PC-3 (cell line): ENCODE results near the gene CSH2. TPM values are rescaled to one million over a fixed set of nuclear protein-coding genes. Genes with fewer than 3 reads are reported as not detected.

Experiments used
- ATAC-seq: fragments of 200-7000 bp; cut with Tn5 transposase; 2 replicates; pipeline ENCODE4 v1.9.1; 2020; ENCODE audit warnings: mild to moderate bottlenecking, moderate library complexity
- BruUV-seq: library from RNA; stranded (reverse); fragments of 400-500 nt; replicated peaks from 2 replicates; lab custom pipeline; 2021; lab: Mats Ljungman, UMichigan
- CTCF ChIA-PET: fragments of 300-600 bp; sonication (Branson Sonifier 250); formaldehyde crosslinking; loops from one replicate; lab custom pipeline; 2022; ENCODE audit warnings: antibody characterized with exemption; lab: Charles Lee
- POLR2A ChIA-PET: fragments of 300-600 bp; sonication (Branson Sonifier 250); formaldehyde crosslinking; loops from one replicate; lab custom pipeline; 2022; ENCODE audit warnings: antibody characterized with exemption; ENCODE audit not compliant: unreplicated experiment; lab: Charles Lee
- DNase-seq: peaks from one replicate; pipeline ENCODE4 v3.0.0-alpha.2; 2015
- H2AFZ ChIP-seq: fragments of 300-600 bp; sonication (generic); 2 replicates; pipeline ENCODE4 v1.6.0; 2016; ENCODE audit warnings: antibody characterized with exemption, low read length
- H3F3A ChIP-seq: fragments of 300-600 bp; sonication (generic); one replicate; pipeline ENCODE4 v1.6.0; 2017; ENCODE audit warnings: antibody characterized with exemption, low read length, control low read depth, mild to moderate bottlenecking; ENCODE audit not compliant: unreplicated experiment
- H3K27ac ChIP-seq: fragments of 300-600 bp; sonication (generic); 2 replicates; pipeline ENCODE4 v1.5.1; 2016; ENCODE audit warnings: mild to moderate bottlenecking, low read length
- H3K27me3 ChIP-seq: fragments of 300-600 bp; sonication (generic); 2 replicates; pipeline ENCODE4 v1.6.1; 2016; ENCODE audit warnings: low read length, mixed read lengths
- H3K36me3 ChIP-seq: fragments of 300-600 bp; sonication (generic); 2 replicates; pipeline ENCODE4 v1.6.1; 2016; ENCODE audit warnings: low read depth, mixed run types, low read length, mixed read lengths
- H3K4me1 ChIP-seq: fragments of 300-600 bp; sonication (generic); 2 replicates; pipeline ENCODE4 v1.5.1; 2016; ENCODE audit warnings: low read length; ENCODE audit not compliant: insufficient read depth
- H3K4me2 ChIP-seq: fragments of 300-600 bp; sonication (generic); 2 replicates; pipeline ENCODE4 v1.6.0; 2016; ENCODE audit warnings: low read length
- H3K4me3 ChIP-seq: fragments of 300-600 bp; sonication (generic); 2 replicates; pipeline ENCODE4 v1.5.1; 2016; ENCODE audit warnings: mild to moderate bottlenecking, low read length, mixed read lengths
- H3K79me2 ChIP-seq: fragments of 300-600 bp; sonication (generic); 2 replicates; pipeline ENCODE4 v1.6.1; 2017; ENCODE audit warnings: low read length, mixed read lengths
- H3K9ac ChIP-seq: fragments of 300-600 bp; sonication (generic); 2 replicates; pipeline ENCODE4 v1.6.0; 2016; ENCODE audit warnings: mild to moderate bottlenecking, low read length
- H3K9me2 ChIP-seq: fragments of 300-600 bp; sonication (generic); replicated peaks from 2 replicates; pipeline ENCODE4 v1.6.1; 2016; ENCODE audit warnings: mixed run types, low read length, mixed read lengths
- H3K9me3 ChIP-seq: fragments of 300-600 bp; sonication (generic); 2 replicates; pipeline ENCODE4 v1.6.1; 2016; ENCODE audit warnings: low read length, mixed read lengths
- H4K20me1 ChIP-seq: fragments of 300-600 bp; sonication (generic); 2 replicates; pipeline ENCODE4 v1.6.1; 2016; ENCODE audit warnings: low read length, mixed read lengths
- CTCF ChIP-seq: fragments of 300-600 bp; sonication (generic); conservative IDR thresholded peaks from 2 replicates; pipeline ENCODE4 v1.5.1; 2017; ENCODE audit warnings: antibody characterized with exemption, low read depth, mild to moderate bottlenecking, low read length
- EZH2 ChIP-seq: fragments of 300-600 bp; sonication (generic); IDR thresholded peaks from one replicate; pipeline ENCODE4 v1.6.1; 2017; ENCODE audit warnings: antibody characterized with exemption, mild to moderate bottlenecking, low read length; ENCODE audit not compliant: unreplicated experiment
- EZH2phosphoT487 ChIP-seq: fragments of 300-600 bp; sonication (generic); IDR thresholded peaks from 2 replicates; pipeline ENCODE4 v1.6.1; 2018; ENCODE audit warnings: mild to moderate bottlenecking, antibody characterized with exemption, low read length, borderline replicate concordance
- intact Hi-C: fragments of 100-400 bp; cut with micrococcal nuclease; formaldehyde crosslinking; loops from 2 replicates; pipeline ENCODE4 v1.9.0; 2023
- total RNA-seq: library from RNA; depleted of rRNA; stranded (reverse); fragments of >200 nt; gene quantifications from 2 replicates; pipeline ENCODE4 v1.2.3, GENCODE V29; 2014

CSH2 gene
- total RNA-seq, 1 experiment from 2014 or later = not detected

DNA sequence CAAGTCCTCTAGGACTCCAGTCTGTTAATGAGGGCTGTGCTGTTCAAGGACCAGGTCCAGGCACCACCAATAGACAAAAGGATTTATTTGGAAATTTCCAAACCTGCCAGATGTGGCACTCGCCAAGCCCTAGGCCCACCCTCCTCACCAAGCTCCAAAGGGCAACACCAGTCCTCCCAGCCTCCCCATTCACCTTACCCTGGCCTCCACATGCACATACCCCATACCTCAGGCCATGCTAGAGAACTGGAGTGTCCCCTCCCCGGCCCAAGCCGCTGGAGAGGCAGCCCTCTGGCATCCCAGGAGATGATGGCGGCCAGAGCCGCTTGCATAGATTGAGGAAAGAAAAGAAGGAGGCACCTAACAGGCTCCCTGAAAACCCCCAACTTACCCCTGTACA, 41.5 kb downstream of the CSH2 start:
- intact Hi-C loops = no loop called here
- no peak overlapping the region for H3K9ac ChIP-seq
- no peak overlapping the region for H3K27ac ChIP-seq
- POLR2A ChIA-PET = interaction anchor here (0.7 kb wide), 1 partner anchor 34 kb away, joined by 5 read pairs; no protein-coding TSS in a partner anchor
- no peak overlapping the region for H2AFZ ChIP-seq
- peaks cover 13% of the 10 kb centered on the region for H3K4me1 ChIP-seq
- DNase-seq (no peak), ATAC-seq (no peak)
- H3K36me3 ChIP-seq = peaks cover 78% of the 10 kb centered on the region
- H3K4me3 ChIP-seq = no peak overlapping the region
- no peaks in the 10 kb centered on the region for H3K9me2 ChIP-seq
- no TSS peak for BruUV-seq
- H3K4me2 ChIP-seq = no peak overlapping the region
- TF ChIP-seq EZH2phosphoT487 = no peak
- no peak for TF ChIP-seq CTCF
- no peak for TF ChIP-seq EZH2
- peaks cover 37% of the 10 kb centered on the region for H3K79me2 ChIP-seq
- H3K27me3 ChIP-seq = no peaks in the 10 kb centered on the region
- CTCF ChIA-PET = no interaction called here
- no peaks in the 10 kb centered on the region for H3K9me3 ChIP-seq
- peaks cover 23% of the 10 kb centered on the region for H4K20me1 ChIP-seq
- no peaks in the 10 kb centered on the region for H3F3A ChIP-seq

DNA sequence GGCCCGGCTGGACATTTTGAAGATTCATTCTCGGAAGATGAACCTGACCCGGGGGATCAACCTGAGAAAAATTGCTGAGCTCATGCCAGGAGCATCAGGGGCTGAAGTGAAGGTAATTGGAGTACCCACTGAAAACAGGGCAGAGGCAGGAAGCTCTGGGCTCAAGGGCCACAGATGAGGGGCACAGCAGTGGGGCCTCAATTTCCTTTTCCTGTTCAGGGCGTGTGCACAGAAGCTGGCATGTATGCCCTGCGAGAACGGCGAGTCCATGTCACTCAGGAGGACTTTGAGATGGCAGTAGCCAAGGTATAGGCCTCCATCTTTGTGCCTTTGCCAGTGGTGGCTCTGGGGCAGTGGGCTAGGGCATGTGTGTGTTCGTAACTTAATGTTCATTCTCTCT, 42.0 kb downstream of the CSH2 start:
- no peaks in the 10 kb centered on the region for H3K9me3 ChIP-seq
- CTCF ChIA-PET = no interaction called here
- H3K9ac ChIP-seq = no peak overlapping the region
- H3K4me1 ChIP-seq = peaks cover 13% of the 10 kb centered on the region
- no TSS peak for BruUV-seq
- POLR2A ChIA-PET = interaction anchor here (0.7 kb wide), 1 partner anchor 34 kb away, joined by 5 read pairs; no protein-coding TSS in a partner anchor
- no peaks in the 10 kb centered on the region for H3K9me2 ChIP-seq
- TF ChIP-seq CTCF = no peak
- TF ChIP-seq EZH2 = no peak
- no peak for TF ChIP-seq EZH2phosphoT487
- ATAC-seq = no peak
- no peak overlapping the region for H3K4me2 ChIP-seq
- H3K27ac ChIP-seq = no peak overlapping the region
- peaks cover 73% of the 10 kb centered on the region for H3K36me3 ChIP-seq
- no peaks in the 10 kb centered on the region for H3F3A ChIP-seq
- no peaks in the 10 kb centered on the region for H3K27me3 ChIP-seq
- no peak overlapping the region for H2AFZ ChIP-seq
- H4K20me1 ChIP-seq = peaks cover 23% of the 10 kb centered on the region
- H3K4me3 ChIP-seq = no peak overlapping the region
- intact Hi-C loops = no loop called here
- DNase-seq = no peak
- H3K79me2 ChIP-seq = peaks cover 35% of the 10 kb centered on the region

DNA sequence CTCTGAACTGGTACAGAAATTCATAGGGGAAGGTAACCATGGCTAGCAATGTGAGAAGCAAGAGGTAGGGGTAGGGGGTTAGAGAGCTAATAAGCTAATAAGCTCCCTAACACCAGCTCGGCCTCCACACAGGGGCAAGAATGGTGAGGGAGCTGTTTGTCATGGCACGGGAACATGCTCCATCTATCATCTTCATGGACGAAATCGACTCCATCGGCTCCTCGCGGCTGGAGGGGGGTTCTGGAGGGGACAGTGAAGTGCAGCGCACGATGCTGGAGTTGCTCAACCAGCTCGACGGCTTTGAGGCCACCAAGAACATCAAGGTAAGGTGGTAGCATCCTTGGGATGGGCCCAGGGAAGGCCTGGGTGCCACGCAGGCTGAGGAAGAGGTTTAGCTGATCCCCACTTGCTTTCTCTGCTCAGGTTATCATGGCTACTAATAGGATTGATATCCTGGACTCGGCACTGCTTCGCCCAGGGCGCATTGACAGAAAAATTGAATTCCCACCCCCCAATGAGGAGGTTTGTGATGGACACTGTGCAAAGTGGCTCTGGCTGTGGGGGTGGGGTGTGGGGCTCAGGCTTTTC, 42.5 kb downstream of the CSH2 start:
- Histone ChIP-seq H3K4me2 (no peak overlapping the region), H3K9ac (no peak overlapping the region), H3K9me3 (no peaks in the 10 kb centered on the region), H2AFZ (no peak overlapping the region), H3K36me3 (peaks cover 72% of the 10 kb centered on the region), H3F3A (no peaks in the 10 kb centered on the region), H4K20me1 (peaks cover 25% of the 10 kb centered on the region), H3K4me1 (peaks cover 14% of the 10 kb centered on the region), H3K27ac (no peak overlapping the region), H3K27me3 (no peaks in the 10 kb centered on the region), H3K4me3 (no peak overlapping the region), H3K9me2 (no peaks in the 10 kb centered on the region), H3K79me2 (peaks cover 40% of the 10 kb centered on the region)
- ChIA-PET POLR2A (interaction anchor here (0.7 kb wide), 1 partner anchor 33 kb away, joined by 5 read pairs; no protein-coding TSS in a partner anchor), CTCF (no interaction called here)
- BruUV-seq = no TSS peak
- intact Hi-C loops = no loop called here
- DNase-seq (no peak), ATAC-seq (no peak)
- no peak for TF ChIP-seq EZH2
- no peak for TF ChIP-seq CTCF
- TF ChIP-seq EZH2phosphoT487 = no peak
